ENCODE results near the gene ADK.
"Not testable (repeated sequence)": the region's sequence is repeated elsewhere in the genome, so short reads cannot be mapped to it uniquely, and the experiment has no call there.

Gene ADK

DNA sequence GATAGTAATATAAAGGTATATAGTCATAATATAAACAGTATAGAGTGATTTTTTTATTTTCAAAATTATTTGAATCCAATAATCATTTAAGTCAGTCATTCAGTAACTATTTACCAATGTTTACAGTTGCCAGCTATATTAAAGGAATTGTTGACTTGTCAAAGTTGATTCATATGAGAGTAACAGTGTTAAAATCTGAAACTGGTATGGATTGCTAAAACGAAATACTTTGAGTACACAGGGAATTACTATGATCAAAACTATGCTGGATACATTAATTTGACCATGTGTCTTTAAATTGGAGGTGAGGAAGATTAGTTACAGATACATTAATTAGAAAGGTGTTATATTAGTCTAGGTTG lies 282.6 kb downstream of the ADK start:
- no peak for DNase-seq

DNA sequence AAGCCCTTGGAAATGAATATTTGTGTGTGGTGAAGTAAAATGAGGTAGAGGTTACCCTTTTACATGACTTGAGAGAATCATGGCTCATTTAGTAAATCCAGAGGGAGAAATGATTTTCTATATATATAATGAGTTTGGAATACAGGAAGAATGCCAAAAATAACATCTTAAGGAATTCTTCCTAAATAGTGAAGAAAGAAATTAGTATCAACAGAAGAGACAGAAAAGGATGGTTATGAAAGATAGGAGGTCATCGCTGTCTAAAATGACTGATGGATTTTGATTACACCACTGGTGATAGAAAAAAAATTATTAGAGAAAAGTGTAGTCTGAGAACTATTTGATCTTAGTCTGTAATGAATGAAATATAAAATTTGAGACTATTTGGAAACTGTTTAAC lies 283.0 kb downstream of the ADK start:
- DNase-seq, result no peak

DNA sequence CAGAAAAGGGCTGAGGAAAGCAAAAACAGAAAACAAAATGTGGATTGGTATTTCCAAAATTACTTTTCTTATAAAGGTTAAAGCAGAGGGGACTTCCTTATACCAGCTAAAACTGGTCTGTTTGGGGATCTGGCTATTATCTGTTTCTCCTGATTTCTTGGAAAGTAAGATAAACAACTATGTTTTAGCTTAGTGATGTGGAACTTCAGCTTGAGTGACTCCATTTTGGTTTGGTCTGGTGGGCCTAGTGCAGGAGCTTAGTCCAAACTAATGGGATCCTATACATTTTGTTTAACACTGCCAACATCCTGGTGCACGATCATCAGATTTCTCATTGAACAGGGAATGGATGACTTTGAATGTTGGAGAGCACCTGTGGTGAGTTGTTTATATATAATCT lies 283.5 kb downstream of the ADK start:
- no peak for DNase-seq

DNA sequence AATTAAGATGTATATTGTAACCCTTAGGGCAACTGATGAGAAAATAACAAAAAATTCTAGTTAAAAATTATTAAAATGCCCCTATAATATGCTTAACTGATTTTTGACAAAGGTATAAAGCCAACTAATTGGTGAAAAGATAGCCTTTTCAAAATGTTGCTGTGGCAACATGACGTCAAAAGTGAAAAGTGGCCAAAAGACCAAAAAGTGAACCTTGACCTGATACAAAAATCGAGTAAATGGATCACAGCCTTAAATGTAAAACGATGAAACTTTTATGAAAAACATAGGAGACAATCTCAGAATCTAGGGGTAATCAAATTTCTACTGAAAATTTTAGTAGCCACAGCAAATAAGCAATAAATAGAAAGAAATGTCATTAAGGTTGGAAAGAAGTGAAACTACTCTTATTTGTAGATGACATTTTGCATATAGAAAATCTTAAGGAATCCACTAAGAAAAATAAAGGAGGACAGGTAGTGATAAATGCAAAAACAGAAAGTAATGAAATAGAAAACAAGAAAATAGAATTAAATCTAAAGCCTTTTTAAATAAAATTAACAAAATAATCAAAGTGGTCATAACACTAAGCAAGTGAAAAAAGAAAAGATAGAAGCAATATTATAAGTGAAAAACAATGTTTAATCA lies 285.6 kb downstream of the ADK start:
- no peak for DNase-seq

DNA sequence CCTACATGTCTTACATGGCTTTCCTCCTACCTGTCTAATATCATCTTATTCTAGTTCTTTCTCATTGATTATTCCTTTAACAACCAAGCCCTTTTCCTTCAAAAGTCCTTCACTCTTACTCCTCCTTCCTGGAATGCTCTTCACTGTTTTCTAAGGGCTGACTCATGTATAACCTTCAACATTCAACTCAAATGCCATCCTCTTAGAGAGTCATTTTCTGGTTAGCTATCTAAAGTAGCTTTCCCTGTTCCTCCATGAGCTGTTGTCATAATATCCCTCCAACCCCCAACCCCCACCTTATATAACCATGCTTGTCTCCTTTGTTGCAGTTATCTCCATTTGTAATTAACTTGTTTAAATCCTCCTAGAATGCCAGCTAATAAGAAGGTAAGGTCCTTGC lies 286.8 kb downstream of the ADK start:
- no peak for DNase-seq

DNA sequence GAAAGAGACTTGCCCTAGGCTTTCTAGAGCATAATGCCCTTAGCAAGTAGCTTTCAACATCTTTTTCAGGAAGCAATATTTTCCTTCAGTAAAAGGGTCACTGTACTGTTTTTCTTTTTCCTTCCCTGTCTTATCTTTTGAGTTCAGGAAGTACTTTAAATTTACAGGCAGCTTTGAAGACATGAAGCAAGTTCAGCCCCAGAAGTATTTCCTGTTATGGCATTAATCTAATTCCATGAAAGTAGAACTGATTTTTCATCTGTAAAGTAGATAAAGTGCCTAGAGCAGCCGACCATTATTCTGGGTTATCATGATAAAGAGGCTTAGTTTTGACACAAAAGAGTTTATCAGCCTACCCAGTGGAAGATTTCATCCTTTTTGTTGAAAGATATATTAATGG lies 288.2 kb downstream of the ADK start:
- no peak for DNase-seq

DNA sequence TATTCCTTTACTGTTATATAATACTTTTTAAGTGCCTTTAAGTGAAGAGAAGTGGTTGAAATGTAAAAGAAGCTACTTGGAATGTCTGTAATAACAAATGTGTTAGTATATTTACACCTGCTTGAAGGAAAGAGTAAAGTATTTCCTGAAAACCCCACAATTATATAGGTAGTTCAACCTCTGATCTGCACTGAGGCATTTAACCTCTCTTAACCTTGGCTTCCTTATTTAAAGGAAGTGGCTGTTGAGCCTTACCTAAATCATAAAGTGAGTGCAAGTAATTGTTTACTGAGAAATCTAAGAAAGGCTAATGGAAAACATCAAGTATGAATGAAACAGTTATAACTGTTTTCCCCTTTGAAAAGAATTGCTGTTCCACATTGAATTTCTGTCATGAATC lies 294.5 kb downstream of the ADK start:
- no peak for DNase-seq

DNA sequence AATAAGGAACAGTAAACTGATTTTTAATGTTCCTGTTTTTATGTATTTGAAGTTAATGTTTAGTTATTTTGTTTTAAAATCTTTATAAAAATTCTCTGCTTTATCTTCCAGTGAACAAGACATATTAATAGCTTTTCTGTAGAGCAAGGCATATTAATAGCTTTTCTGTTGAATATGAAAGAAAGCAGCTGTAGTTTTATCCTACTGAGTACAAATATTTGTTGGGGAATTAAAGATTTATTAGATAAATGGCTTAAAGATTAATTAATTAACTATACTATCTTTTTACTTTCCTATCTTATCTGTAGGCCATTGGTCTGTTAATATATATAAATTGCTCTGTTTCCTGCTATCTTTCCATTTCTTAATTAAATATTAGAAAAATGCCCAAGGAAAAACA lies 299.6 kb downstream of the ADK start:
- DNase-seq, result no peak

DNA sequence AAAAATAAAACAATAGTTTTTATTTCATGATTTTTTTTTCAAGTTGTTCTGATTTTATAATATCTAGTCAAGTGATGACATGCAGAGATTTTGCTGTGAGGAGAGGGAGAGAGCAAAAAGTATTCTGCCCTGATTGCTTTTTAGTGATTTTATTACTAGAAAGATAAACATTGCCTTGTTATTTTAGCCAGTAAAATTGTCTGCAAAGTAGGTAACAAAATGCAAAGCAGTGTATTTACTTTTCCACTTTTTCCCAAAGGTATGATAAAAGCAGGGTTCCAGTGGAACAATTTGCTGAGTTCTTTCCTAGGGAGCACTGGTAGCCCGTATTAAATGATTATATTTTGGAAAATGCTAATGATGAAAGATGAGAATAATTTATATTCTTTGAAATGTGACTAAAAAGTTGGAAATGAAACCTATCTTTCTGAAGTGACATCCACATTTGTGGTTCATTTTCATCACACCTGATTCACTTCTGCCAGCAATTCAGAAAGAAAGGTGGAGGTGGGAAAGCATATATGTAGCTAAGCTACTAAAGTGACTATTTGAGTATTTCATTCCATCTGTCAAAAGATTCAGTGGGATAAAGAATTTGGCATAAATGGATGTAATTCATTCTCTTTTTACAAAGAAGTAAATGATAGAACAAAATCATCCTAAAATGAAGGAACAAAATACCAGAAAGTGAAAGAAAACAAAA lies 300.3 kb downstream of the ADK start:
- DNase-seq, result no peak

DNA sequence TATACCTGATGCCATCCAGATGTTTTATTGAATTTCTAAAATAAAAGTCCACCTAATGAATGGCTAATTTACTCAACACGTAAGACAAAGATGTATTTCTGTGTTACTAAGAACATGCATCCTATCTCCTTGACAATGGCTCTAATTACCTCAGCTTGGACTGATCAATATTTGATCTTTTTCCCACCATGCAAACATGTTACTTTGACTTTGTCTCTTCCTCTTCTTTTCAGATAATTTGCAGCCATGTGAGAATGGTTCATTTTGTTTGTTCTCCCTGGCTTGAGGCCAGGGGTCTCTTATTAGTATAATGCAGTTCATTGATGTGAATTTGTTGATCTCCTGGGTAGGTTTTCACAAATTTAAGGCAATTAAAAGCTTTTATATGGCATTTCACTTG lies 302.1 kb downstream of the ADK start:
- DNase-seq, result no peak

DNA sequence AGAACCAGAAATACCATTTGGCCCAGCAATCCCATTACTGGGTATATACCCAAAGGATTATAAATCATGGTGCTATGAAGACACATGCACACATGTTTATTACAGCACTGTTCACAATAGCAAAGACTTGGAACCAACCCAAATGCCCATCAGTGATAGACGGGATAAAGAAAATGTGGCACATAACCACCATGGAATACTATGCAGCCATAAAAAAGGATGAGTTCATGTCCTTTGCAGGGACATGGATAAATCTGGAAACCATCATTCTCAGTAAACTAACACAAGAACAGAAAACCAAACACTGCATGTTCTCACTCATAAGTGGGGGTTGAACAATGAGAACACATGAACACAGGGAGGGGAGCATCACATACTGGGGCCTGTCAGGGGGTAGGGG lies 306.5 kb downstream of the ADK start:
- not testable (repeated sequence) for DNase-seq

DNA sequence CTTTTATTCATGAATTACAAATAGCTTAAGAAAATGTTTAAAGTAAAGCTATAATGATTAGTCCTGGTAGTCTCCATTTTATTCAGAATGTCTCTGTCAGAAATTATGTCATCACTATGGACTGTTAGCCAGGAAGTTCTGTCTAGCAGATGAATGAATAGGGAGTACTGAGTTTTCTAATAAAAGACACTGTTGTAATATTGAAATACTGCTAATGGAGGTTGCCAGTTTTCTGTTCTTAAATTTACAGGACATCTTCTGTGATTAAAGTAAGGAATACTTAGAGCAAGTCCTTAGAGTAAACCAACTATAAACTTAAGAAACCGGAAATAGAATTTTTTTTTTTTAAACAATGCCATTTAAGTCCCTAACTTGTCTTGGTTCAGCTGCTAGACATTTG lies 309.8 kb downstream of the ADK start:
- DNase-seq, result no peak

DNA sequence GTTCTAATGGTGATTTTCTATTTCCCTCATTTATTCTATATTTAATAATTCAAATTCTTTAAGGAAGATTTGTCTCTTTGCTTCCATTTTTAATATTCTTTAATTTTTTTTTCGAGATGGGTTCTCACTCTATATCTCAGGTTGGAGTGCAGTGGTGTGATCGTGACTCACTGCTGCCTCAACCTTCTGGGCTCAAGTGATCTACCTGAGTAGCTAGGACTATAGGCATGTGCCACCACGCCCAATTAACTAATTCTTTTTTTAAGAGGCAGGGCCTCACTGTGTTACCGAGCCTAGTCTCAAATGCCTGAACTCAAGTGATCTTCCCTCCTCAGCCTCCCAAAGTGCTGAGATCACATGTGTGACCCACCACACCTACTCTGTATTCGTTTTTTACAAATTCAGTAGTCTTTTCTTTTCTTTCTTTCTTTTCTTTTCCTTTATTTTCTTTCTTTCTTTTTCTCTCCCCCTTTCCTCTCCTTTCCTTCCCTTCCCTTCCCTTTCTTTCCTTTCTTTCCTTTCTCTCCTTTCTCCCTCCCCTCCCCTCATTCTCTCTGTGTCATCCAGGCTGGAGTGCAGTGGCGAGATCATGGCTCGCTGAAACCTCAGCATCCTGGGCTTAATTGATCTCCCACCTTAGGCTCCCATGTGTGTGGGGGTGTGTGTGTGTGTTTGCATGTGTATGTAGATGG lies 323.1 kb downstream of the ADK start:
- DNase-seq, result no peak

DNA sequence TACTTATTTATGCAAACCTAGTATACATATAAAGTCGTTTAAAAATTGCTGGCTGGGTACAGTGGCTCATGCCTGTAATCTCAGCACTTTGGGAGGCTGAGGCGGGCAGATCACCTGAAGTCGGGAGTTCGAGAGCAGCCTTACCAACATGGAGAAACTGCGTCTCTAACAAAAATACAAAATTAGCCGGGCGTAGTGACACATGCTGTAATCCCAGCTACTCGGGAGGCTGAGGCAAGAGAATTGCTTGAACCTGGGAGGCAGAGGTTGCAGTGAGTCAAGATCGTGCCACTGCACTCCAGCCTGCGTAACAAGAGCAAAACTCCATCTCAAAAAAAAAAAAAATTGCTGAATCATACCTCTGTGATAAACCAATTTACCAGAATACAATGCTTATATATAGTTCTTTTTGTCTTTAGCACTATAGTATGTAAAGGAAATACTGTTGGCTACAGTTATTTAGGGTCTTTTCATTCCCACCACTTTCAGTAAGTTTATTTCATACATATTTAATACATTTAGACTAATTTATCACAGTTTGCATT lies 325.2 kb downstream of the ADK start:
- not testable (repeated sequence) for DNase-seq

DNA sequence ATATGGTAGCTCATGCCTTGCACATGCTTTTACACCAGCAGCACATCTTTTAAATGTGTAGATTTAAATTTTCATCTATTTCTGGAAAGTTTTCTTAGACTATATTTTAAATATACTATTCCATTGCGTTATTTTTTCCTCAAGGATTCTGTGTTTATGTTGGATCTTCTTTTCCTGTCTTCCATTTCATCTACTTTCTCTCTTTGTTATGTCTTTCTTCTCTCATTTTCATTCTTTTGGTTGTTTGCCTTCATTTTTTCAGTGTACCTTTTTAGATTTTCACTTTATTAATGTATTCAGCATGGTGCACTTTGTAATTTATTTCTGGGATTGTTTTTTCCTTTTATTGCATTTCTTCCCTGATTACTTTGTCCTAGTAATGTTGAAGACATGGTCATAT lies 329.8 kb downstream of the ADK start:
- no peak for DNase-seq

DNA sequence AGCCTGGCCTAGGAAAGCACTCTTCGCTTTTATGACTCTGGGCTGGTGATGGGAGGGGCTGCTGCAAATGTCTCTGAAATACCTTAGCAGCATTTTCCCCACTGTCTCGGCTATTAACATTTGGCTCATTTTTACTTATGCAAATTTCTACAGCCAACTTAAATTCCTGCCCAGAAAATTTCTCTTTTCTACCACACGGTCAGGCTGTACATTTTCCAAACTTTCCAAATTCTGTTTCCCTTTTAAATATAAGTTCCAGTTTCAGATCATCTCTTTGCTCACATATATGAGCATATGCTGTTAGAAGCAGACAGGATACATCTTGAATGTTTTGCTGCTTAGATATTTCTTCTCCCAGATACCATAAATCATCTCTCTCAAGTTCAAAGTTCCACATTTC lies 332.3 kb downstream of the ADK start:
- DNase-seq, result no peak

DNA sequence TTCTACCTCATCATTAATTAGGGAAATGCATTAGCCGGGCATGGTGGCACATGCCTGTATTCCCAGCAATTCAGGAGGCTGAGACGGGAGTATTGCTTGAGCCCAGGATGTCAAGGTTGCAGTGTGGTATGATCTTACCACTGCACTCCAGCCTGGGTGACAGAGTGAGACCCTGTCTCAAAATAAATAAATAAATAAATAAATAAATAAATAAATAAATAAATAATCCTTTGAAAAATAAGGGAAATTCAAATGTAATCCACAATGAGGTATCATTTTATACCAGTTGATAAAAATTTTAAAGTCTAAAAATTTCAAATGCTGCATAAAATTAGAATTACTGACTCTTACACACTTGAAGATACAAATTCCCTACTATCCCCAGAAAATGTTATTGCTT lies 334.3 kb downstream of the ADK start:
- no peak for DNase-seq

DNA sequence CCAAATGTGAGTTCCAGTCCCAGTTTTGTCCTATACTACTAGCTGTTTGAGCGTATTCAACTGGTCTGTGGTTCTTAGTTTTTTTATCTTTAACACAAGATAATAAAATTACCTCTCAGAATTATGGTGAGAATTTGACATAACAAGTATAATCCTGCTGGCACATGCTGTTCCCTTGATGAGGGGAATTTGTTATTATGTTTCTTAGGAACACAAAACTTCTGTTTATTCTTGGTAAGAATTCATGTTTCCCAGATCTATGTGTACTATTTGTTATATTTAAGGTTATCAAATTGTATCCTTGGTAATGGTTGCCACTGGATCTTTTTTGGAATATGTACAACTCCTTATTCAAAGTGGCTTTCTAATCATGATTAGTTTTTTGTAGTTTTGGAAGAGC lies 335.6 kb downstream of the ADK start:
- no peak for DNase-seq

DNA sequence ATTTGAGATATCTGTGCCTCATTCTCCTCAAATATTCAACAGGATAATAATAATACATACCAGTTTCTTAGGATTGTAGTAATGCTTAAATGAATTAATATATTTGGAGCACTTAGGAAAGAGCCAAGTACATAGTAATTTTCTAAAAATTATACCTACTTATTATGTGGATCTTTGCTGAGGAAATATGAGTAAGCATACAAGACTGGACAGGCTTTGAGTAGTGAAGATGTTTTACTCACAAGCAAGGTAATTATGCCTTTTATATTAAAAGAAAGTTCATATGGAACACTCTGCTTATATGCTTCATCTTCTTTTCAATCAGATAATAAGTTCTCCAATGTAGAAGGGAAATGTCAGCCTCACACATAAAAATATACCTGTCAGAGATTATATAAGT lies 337.9 kb downstream of the ADK start:
- DNase-seq, result no peak

DNA sequence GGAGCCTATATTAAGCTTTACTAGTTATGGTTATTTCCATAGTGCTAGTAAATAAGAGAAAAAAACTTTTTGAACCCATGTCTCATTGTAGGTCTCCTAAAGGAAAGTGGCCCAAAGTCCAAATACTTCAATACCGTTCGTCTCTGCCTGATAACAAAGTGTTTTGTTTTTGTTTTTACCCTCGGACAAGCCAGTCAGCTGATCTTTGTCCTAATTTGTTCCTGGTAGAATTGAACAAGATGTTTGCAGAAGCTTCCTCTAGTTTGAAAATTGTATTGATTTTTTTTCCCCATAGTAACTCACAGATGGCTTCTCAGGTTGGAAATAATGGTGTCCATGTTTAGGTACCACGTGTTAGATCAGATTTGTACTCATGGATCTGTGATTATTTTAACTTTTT lies 339.5 kb downstream of the ADK start:
- no peak for DNase-seq

DNA sequence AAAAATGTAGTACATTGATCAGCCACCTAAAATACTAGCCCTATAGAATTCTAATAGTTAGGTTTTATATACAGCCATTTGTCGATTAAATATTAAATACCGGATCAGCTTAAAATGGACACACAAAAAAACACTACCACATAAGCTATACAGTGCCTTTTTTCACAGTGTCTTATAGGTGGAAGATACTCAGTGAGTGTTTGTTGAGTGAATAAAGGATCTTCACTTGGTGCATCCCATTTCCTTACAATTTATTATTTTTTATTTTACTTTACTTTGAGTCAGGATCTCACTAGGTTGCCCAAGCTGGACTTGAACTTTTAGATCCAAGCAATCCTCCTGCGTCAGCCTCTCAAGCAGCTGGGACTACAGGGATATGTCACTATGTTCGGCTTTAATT lies 340.0 kb downstream of the ADK start:
- DNase-seq, result no peak

DNA sequence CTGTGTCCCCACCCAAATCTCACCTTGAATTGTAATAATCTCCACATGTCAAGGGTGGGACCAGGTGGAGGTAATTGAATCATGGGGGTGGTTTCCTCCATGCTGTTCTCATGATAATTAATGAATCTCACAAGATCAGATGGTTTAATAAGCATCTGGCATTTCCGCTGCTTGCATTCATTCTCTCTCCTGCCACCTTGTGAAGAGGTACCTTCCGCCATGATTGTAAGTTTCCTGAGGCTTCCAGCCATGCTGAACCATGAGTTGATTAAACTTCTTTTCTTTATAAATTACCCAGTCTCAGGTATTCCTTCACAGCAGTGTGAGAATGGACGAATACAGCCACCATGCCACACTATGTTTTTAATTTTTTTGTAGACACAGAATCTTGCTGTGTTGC lies 345.3 kb downstream of the ADK start:
- not testable (repeated sequence) for DNase-seq

DNA sequence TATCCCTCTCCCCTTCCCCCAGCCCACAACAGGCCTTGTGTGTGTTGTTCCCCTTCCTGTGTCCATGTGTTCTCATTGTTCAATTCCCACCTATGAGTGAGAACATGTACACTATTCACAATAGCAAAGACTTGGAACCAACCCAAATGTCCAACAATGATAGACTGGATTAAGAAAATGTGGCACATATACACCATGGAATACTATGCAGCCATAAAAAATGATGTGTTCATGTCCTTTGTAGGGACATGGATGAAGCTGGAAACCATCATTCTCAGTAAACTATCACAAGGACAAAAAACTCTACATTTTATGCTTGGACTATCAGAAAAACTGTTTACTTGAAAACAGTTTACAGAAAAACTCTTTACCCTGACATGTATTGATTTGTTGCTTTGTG lies 347.6 kb downstream of the ADK start:
- not testable (repeated sequence) for DNase-seq

DNA sequence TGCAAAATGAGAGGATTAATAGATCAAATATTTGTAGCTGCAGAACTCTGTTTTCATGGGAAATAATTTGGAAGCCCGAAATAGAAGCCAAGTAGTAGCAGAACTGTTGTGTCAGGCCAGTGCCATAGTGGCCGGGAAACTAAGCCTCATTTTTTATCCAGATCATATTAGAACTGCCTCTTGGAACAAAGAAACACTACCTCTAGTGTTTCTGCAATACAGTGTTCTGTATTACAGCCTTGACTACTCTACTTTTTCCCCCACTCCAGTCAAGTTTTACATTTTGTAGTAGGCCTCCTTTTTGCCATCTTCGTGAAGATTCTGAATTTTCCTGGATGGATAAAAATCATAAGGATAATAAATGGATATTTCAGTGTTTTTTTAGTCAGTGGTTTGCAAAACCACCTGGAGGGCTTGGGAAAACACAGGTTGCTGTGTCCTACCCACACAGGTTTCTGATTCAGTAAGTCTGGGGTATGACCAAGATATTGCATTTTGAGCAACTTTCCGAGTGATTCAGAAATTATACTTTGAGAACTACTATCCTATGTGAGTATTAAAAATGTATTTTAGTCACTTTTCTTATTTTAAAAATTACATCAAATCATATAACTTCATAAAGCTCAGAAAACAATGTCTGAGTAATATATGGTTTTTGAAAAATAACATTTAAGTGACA lies 349.1 kb downstream of the ADK start:
- no peak for DNase-seq

Measured in stimulated activated CD4-positive, alpha-beta T cell treated with anti-CD3 and anti-CD28 coated beads, Interleukin-2, amount 100 ng/mL, for 48 hours (primary cell).